Effector memory CD4-positive, alpha-beta T cell (primary cell): ENCODE results near the gene TWF1.
A peak's percentile ranks its signal among the peaks of the same experiment; 100 is the strongest.

ENCODE experiments used
- DNase-seq, 3 donors: peaks; one replicate each; pipeline ENCODE4 v3.0.0-alpha.2; 2020
- H3K27ac ChIP-seq: 2 replicates; pipeline ENCODE4 v1.7.0; 2013; ENCODE audit warnings: mild to moderate bottlenecking, low read length, moderate library complexity; ENCODE audit not compliant: insufficient read depth, poor library complexity, severe bottlenecking
- H3K27me3 ChIP-seq: replicated peaks from 2 replicates; pipeline ENCODE4 v1.7.0; 2013; ENCODE audit warnings: mild to moderate bottlenecking, low read length; ENCODE audit not compliant: insufficient read depth, control insufficient read depth, poor library complexity, severe bottlenecking
- H3K36me3 ChIP-seq: 2 replicates; pipeline ENCODE4 v1.7.0; 2013; ENCODE audit warnings: mild to moderate bottlenecking, low read length, moderate library complexity; ENCODE audit not compliant: control insufficient read depth, insufficient read depth
- H3K4me1 ChIP-seq: 2 replicates; pipeline ENCODE4 v1.7.0; 2013; ENCODE audit warnings: low read length, mild to moderate bottlenecking; ENCODE audit not compliant: control insufficient read depth, insufficient read depth, poor library complexity, severe bottlenecking
- H3K4me3 ChIP-seq: 2 replicates; pipeline ENCODE4 v1.7.0; 2013; ENCODE audit warnings: low read length, low read depth, mild to moderate bottlenecking; ENCODE audit not compliant: insufficient read depth, poor library complexity, severe bottlenecking
- H3K9me3 ChIP-seq: 2 replicates; pipeline ENCODE4 v1.7.0; 2013; ENCODE audit warnings: mild to moderate bottlenecking, low read length, moderate library complexity; ENCODE audit not compliant: control insufficient read depth

TWF1 gene

DNA sequence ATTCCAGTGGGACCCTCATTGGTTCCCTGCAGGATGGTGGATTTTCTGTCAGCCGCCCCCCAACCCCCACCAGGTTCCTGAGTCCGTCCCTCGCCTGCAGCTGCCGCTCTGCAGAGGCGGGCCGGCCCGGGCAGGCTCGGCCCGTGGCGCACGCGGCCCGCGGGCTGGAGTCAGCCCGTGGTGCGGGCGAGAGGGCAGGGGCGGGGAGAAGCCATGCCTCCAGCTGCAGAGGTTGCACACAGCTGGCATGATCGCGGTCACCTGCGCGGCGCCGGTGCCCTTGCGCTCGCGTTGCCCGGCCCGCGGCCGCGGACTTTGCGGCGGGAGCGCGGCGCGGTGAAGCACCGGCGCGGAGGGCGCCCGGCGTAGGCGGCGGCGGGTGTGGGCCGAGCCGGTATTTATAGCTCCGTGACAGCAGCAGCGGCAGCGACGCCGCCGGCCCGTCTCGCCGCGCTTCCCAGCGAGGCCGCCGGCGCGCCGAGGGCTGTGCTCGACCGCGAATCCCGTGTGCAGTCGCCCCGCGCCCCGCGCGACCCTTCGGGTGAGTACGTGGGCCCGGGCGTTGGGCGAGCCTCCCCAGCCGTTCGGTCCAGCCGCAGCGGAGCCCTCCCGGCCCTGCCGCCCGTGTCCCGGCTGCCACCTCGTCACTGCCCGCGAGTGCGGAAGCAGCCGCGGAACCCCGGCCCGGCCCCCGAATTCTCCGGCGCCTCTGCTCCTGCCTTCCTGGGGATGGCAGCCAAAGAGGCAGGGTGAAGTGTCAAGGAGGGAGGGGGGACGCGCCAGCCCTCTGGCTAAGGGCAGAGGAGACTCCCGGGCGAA lies 29.7 kb upstream of the TWF1 start, which contains the start of gene TMEM117:
TMEM117 (plus strand) TSS at position 426 of the 819 bp plus-strand sequence.
- Histone ChIP-seq H3K4me1 (peaks cover 23% of the 10 kb centered on the region), H3K36me3 (no peaks in the 10 kb centered on the region), H3K9me3 (no peaks in the 10 kb centered on the region), H3K27ac (peak within 1 kb of the TSS; percentile 65), H3K4me3 (peak within 1 kb of the TSS; percentile 71), H3K27me3 (no peaks in the 10 kb centered on the region)
- peak; percentile 35 to 50 (median 43) for DNase-seq

DNA sequence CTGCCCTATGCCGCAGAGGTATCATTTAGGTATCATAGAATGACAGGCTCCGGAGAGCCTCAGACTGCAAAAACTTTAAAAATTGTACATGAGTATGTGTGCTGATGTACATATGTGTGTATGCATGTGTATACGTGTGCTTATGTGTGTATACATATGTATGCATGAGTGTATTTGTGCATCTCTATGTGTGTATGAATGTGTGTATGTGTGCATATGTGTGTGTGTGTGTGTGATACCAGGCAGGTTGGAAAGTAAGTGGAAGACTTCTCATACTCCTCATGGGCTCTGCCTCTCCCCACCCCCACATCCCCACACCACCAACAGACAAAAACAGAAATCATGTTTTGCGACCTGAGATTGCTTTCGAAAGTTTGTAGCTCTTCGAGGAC lies 29.1 kb upstream of the TWF1 start:
- no peaks in the 10 kb centered on the region for H3K9me3 ChIP-seq
- peaks cover 23% of the 10 kb centered on the region for H3K4me1 ChIP-seq
- peak overlapping the region; percentile 71 for H3K4me3 ChIP-seq
- H3K27me3 ChIP-seq, result no peaks in the 10 kb centered on the region
- peak overlapping the region; percentile 65 for H3K27ac ChIP-seq
- no peak for DNase-seq
- no peaks in the 10 kb centered on the region for H3K36me3 ChIP-seq

DNA sequence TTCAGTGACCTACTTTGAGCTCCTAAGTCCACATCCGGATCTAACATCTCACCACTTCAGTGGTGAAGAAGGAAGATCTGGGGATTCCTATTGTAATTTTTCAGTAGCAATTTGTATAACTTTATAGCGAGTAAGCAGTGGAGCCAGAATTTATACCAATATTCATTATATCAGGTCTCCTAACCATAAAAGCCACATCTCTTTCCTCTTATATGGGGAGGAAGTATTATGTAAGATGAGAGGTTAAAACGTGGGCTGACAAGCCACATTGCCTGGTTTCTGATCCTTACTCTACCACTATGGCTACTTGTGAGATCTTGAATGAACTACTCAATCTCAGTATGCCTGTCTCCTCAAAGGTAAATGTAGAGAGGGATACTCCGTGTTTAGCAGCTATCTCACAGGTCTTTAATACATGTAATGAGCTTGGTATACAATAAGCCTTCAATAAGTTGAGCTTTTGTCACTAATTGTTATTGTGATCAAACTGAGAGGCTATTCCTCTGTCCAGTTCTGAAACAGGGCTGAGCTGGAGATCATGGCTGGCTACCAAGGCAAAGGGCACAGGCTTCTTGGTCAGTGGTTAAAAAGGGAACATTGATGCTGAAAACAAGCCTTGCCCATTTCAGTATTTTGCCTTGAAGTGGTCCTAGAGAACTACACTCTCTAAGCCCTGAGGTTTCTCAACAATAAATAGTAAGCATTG lies 26.5 kb upstream of the TWF1 start:
- peaks cover 23% of the 10 kb centered on the region for H3K4me1 ChIP-seq
- H3K9me3 ChIP-seq, result no peaks in the 10 kb centered on the region
- DNase-seq, result no peak
- no peak overlapping the region for H3K4me3 ChIP-seq
- no peaks in the 10 kb centered on the region for H3K36me3 ChIP-seq
- no peaks in the 10 kb centered on the region for H3K27me3 ChIP-seq
- H3K27ac ChIP-seq, result no peak overlapping the region

DNA sequence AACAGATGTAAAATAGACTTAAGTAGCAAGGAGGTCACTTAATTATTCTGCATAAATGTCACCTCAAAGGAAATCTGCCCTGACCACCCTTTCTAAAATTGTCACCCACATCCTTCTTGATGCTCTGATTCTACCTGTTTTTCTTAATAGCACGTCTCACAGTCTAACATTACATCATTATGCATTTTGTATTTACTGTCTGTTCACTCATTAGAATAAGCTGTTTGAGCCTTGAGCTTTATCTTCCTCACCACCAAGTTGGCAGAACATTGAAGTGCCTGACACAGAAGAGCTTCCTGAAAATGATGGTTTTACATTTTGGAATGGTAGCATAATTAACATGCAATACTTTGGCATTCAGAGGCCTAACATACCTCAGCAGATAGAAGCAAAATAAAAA lies 21.0 kb upstream of the TWF1 start:
- DNase-seq, result no peak
- Histone ChIP-seq H3K4me3 (no peak overlapping the region), H3K4me1 (peaks cover 4% of the 10 kb centered on the region), H3K27me3 (no peaks in the 10 kb centered on the region), H3K9me3 (no peaks in the 10 kb centered on the region), H3K27ac (no peak overlapping the region), H3K36me3 (no peaks in the 10 kb centered on the region)

DNA sequence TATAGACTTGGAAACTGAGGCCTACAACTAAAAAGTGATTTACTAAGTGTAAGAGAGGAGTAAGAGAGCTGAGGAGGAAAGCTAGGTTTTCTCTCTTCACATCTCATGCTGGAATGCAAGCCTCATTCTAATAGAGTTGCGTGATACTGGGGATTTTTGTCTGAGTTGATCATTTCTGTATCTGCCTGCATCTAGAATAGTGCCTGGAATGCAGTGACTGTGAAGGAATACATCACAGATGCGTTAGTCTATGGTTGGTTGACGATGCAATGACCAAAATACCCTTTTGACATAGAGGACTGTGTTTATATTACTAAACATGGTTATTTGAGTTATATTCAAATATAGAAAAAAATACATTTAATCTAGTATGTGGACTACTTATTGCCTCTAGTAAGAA lies 20.6 kb upstream of the TWF1 start:
- Histone ChIP-seq H3K9me3 (no peaks in the 10 kb centered on the region), H3K27ac (no peak overlapping the region), H3K27me3 (no peaks in the 10 kb centered on the region), H3K36me3 (no peaks in the 10 kb centered on the region), H3K4me3 (no peak overlapping the region), H3K4me1 (peaks cover 2% of the 10 kb centered on the region)
- no peak for DNase-seq

DNA sequence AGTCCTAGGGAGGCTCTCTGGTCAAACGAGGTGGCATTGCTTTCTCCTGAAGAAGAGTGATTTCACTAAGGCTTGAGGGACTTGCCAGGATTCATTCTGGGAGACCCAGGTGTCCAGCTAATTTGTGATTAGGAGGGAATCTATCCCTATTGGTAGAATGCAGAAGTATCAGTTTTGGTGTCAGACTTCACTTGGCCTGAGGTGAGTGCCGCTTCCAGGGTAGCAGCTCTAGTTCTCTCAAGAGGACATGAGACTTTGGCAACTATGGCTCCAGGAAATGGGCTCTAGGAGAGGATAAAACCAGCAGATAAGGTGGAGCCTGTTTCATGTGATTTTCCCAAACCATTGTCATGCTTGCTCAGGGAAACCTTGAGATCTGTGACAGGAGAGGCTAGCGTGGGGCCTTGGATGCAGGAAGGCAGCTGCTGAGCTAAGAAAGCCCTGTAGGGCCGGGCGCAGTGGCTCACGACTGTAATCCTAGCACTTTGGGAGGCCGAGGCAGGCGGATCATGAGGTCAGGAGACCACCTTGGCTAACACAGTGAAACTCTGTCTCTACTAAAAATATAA lies 18.2 kb upstream of the TWF1 start:
- Histone ChIP-seq H3K4me3 (no peak overlapping the region), H3K36me3 (no peaks in the 10 kb centered on the region), H3K27ac (no peak overlapping the region), H3K27me3 (no peaks in the 10 kb centered on the region), H3K9me3 (no peaks in the 10 kb centered on the region), H3K4me1 (no peaks in the 10 kb centered on the region)
- no peak for DNase-seq

DNA sequence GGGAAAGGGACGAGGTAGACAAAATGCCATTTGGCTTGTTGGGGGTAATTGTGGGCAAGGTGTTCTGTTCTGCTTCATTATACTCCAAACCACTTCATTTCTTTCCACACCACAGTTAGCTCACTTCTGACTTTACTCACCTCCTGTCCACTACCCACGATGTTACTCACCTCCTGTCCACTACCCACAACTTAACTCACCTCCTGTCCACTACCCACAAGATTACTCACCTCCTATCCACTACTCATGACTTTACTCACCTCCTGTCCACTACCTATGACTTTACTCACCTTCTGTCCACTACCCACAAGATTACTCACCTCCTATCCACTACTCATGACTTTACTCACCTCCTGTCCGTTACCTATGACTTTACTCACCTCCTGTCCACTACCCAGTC lies 10.1 kb upstream of the TWF1 start:
- H3K27ac ChIP-seq, result no peak overlapping the region

DNA sequence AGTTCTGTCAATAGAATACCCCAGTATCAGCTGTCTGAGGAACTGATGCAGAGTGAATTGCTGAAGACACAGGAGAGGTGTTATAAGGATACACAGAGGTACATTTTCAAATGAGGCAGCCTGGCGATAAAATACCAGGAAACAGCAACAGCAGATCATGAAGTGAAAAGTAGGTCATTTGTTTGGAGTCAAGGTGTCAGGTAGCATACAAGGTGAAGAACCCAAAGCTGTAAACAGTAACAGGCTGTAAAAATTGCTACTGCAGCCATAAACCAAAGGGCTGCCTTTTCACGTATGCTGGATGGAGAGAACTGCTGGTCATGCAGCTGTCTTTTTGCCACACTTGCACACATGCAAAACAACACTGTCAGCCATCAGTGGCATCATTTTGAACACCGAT lies 9.3 kb upstream of the TWF1 start:
- Histone ChIP-seq H3K36me3 (no peaks in the 10 kb centered on the region), H3K4me3 (no peak overlapping the region), H3K27ac (no peak overlapping the region), H3K9me3 (no peaks in the 10 kb centered on the region), H3K27me3 (no peaks in the 10 kb centered on the region), H3K4me1 (no peaks in the 10 kb centered on the region)
- DNase-seq, result no peak

More for the DNA sequence above, 10.1 kb upstream of the TWF1 start:
- H3K27me3 ChIP-seq, result no peaks in the 10 kb centered on the region
- H3K4me3 ChIP-seq, result no peak overlapping the region
- H3K4me1 ChIP-seq, result no peaks in the 10 kb centered on the region
- DNase-seq, result no peak
- H3K9me3 ChIP-seq, result no peaks in the 10 kb centered on the region
- no peaks in the 10 kb centered on the region for H3K36me3 ChIP-seq

DNA sequence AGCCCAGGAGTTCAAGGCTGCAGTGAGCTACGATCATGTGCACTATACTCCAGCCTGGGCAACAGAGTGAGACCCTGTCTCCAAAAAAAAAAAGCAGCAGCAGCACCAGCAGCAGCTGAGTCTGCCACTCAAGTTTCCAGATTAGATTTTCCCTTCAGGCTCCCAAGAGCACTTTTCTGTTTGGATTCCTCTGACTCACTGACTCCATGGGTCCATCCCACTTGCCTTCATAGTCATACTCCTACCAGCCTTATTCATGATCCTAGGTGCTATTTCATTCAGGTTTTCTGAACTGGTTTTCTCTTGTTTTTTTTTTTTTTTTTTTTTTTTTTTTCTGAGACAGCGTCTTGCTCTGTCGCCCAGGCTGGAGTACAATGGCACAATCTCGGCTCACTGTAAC lies 6.8 kb upstream of the TWF1 start:
- H3K27me3 ChIP-seq, result no peaks in the 10 kb centered on the region
- H3K27ac ChIP-seq, result no peak overlapping the region
- no peaks in the 10 kb centered on the region for H3K9me3 ChIP-seq
- DNase-seq, result no peak
- no peaks in the 10 kb centered on the region for H3K4me1 ChIP-seq
- no peaks in the 10 kb centered on the region for H3K36me3 ChIP-seq
- no peak overlapping the region for H3K4me3 ChIP-seq

DNA sequence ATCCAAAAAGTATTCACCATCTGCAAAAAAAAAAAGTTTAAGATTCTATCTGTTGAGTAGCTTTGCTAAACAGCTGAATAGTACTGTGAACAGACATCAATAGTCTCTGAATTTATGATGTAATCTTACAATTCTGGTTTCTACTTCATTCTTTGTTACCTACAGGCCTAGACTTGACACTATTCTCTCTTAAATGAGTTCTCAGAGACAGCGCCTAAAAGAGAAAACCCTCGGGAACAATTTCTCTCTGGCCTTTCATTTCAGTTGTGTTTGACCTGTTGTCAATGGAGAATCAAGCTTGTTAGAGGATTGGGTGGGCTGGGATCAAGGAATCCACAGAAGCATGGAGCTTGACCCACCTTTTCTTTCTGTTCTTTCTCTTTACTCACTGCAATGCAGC lies 5.9 kb upstream of the TWF1 start:
- no peak overlapping the region for H3K4me3 ChIP-seq
- H3K4me1 ChIP-seq, result no peaks in the 10 kb centered on the region
- H3K36me3 ChIP-seq, result no peaks in the 10 kb centered on the region
- H3K27me3 ChIP-seq, result no peaks in the 10 kb centered on the region
- H3K9me3 ChIP-seq, result no peaks in the 10 kb centered on the region
- no peak overlapping the region for H3K27ac ChIP-seq
- no peak for DNase-seq
